Stimulated activated CD4-positive, alpha-beta T cell treated with anti-CD3 and anti-CD28 coated beads, Interleukin-2, amount 100 ng/mL, for 24 hours (primary cell): ENCODE data around the gene CHN2.
A peak's percentile ranks its signal among the peaks of the same experiment; 100 is the strongest.

Source experiments
- DNase-seq, 2 donors: peaks; one replicate each; pipeline ENCODE4 v3.0.0-alpha.2; 2020

Gene CHN2

GRCh38 chr7:29229066-29229465 is 34.5 kb downstream of the CHN2 start:
- DNase-seq, result no peak

- no peak for DNase-seq
These were observed 35.4 kb downstream of the CHN2 start for GRCh38 chr7:29229946-29230345.

GRCh38 chr7:29230871-29231345 is 36.3 kb downstream of the CHN2 start:
- no peak for DNase-seq

- DNase-seq, result no peak
These were observed 37.2 kb downstream of the CHN2 start for GRCh38 chr7:29231671-29232232.

GRCh38 chr7:29234438-29234837 is 39.9 kb downstream of the CHN2 start:
- no peak for DNase-seq

GRCh38 chr7:29236071-29236580 is 41.6 kb downstream of the CHN2 start:
- DNase-seq, result no peak

GRCh38 chr7:29236649-29237048 is 42.1 kb downstream of the CHN2 start:
- no peak for DNase-seq

GRCh38 chr7:29237489-29237888 is 42.9 kb downstream of the CHN2 start:
- DNase-seq, result no peak

GRCh38 chr7:29239638-29240037 is 45.1 kb downstream of the CHN2 start:
- DNase-seq, result peak in 1 of 2 donors; percentile 18

- no peak for DNase-seq
These were observed 47.7 kb downstream of the CHN2 start for GRCh38 chr7:29242265-29242664.

GRCh38 chr7:29243910-29244655 is 49.5 kb downstream of the CHN2 start:
- DNase-seq, result peak; percentile 46 to 52

GRCh38 chr7:29247224-29247962 is 52.8 kb downstream of the CHN2 start:
- DNase-seq, result no peak

- no peak for DNase-seq
These were observed 53.3 kb downstream of the CHN2 start for GRCh38 chr7:29247963-29248236.

- no peak for DNase-seq
These were observed 54.3 kb downstream of the CHN2 start for GRCh38 chr7:29248713-29249382.

GRCh38 chr7:29249383-29249750 is 54.8 kb downstream of the CHN2 start:
- no peak for DNase-seq

- DNase-seq, result no peak
These were observed 55.3 kb downstream of the CHN2 start for GRCh38 chr7:29249860-29250259.

GRCh38 chr7:29253225-29253624 is 58.6 kb downstream of the CHN2 start:
- no peak for DNase-seq

GRCh38 chr7:29254591-29254990 is 60.0 kb downstream of the CHN2 start:
- no peak for DNase-seq

GRCh38 chr7:29255199-29255878 is 60.8 kb downstream of the CHN2 start:
- DNase-seq, result no peak

GRCh38 chr7:29255906-29256692 is 61.5 kb downstream of the CHN2 start:
- no peak for DNase-seq

- no peak for DNase-seq
These were observed 62.1 kb downstream of the CHN2 start for GRCh38 chr7:29256693-29257002.

- DNase-seq, result no peak
These were observed 64.4 kb downstream of the CHN2 start for GRCh38 chr7:29258951-29259350.
